GM12891 (cell line): ENCODE measurements around the gene GIT2.

Source experiments
- PAX5 ChIP-seq: IDR thresholded peaks from 2 replicates; pipeline ENCODE4 v1.6.1; 2011; ENCODE audit warnings: low read length, moderate library complexity, mild to moderate bottlenecking; ENCODE audit not compliant: insufficient read depth, severe bottlenecking
- POLR2A ChIP-seq: IDR thresholded peaks from 2 replicates; pipeline ENCODE4 v1.6.1; 2011; ENCODE audit warnings: low read depth, low read length, control low read depth
- POLR2AphosphoS5 ChIP-seq: IDR thresholded peaks from 2 replicates; pipeline ENCODE4 v1.6.1; 2011; ENCODE audit warnings: low read depth, low read length, control low read depth
- POU2F2 ChIP-seq: IDR thresholded peaks from 2 replicates; pipeline ENCODE4 v1.6.1; 2011; ENCODE audit warnings: low read depth, mild to moderate bottlenecking, control low read depth, low read length, moderate library complexity
- SPI1 ChIP-seq: IDR thresholded peaks from 2 replicates; pipeline ENCODE4 v1.6.1; 2011; ENCODE audit warnings: low read depth, low read length, control low read depth
- TAF1 ChIP-seq: IDR thresholded peaks from 2 replicates; pipeline ENCODE4 v1.6.1; 2011; ENCODE audit warnings: low read depth, low read length, control low read depth

- TF ChIP-seq POLR2A (no peak), TAF1 (no peak), POLR2AphosphoS5 (no peak), SPI1 (no peak), POU2F2 (no peak), PAX5 (no peak)
Observed at GRCh38 chr12:109946505-109946904, 49.7 kb downstream of the GIT2 start.
